ENCODE measurements around the gene KLF6. TPM values are rescaled to one million over a fixed set of nuclear protein-coding genes. Genes with fewer than 3 reads are reported as not detected.

Gene KLF6
- total RNA-seq, 1 experiment from 2014 or later = 27.9 TPM

- no peaks in the 10 kb centered on the region for H3K27me3 Mint-ChIP-seq (ENCODE audit: low read depth)
- no peak for ATAC-seq
- H3K27ac Mint-ChIP-seq = no peak overlapping the region
- no peaks in the 10 kb centered on the region for H3K36me3 Mint-ChIP-seq
- CTCF ChIA-PET = no interaction called here
- POLR2A ChIA-PET = no interaction called here
- TF ChIP-seq ZNF263 (CRISPR knock-in tag; IDR thresholded peaks at IDR 0.05; ENCODE audit: low read depth) (no peak), ZNF317 (CRISPR knock-in tag; IDR thresholded peaks at IDR 0.05; ENCODE audit: borderline replicate concordance, low read depth) (no peak), ATF3 (CRISPR knock-in tag; conservative IDR thresholded peaks at IDR 0.05) (no peak), USF1 (CRISPR knock-in tag; IDR thresholded peaks at IDR 0.05) (no peak), E2F5 (CRISPR knock-in tag; IDR thresholded peaks at IDR 0.05) (no peak), JAZF1 (CRISPR knock-in tag; IDR thresholded peaks at IDR 0.05) (no peak), ETV6 (CRISPR knock-in tag; IDR thresholded peaks at IDR 0.05) (no peak), PREB (CRISPR knock-in tag; IDR thresholded peaks at IDR 0.05; ENCODE audit: borderline replicate concordance) (no peak)
- H3K9me3 Mint-ChIP-seq = peaks cover 12% of the 10 kb centered on the region
- H3K4me1 Mint-ChIP-seq = peaks cover 4% of the 10 kb centered on the region
- DNase-seq (ENCODE audit: low spot score) = no peak
- H3K4me3 Mint-ChIP-seq = no peak overlapping the region
Measured at GRCh38 chr10:3813986-3814837, 29.2 kb upstream of the KLF6 start.

- TF ChIP-seq OVOL2 (CRISPR knock-in tag; IDR thresholded peaks at IDR 0.05; ENCODE audit: borderline replicate concordance) (no peak), ATF2 (CRISPR knock-in tag; IDR thresholded peaks at IDR 0.05; ENCODE audit: borderline replicate concordance, low read depth) (no peak), TP53 (CRISPR knock-in tag; IDR thresholded peaks at IDR 0.05) (no peak), CDX4 (CRISPR knock-in tag; IDR thresholded peaks at IDR 0.05; ENCODE audit: borderline replicate concordance) (no peak), ZNF671 (CRISPR knock-in tag; IDR thresholded peaks at IDR 0.05) (no peak), AR (CRISPR knock-in tag; IDR thresholded peaks at IDR 0.05) (no peak), ZNF281 (CRISPR knock-in tag; IDR thresholded peaks at IDR 0.05) (no peak), ZNF416 (CRISPR knock-in tag; IDR thresholded peaks at IDR 0.05) (no peak)
- Mint-ChIP-seq H3K27me3 (ENCODE audit: low read depth) (no peaks in the 10 kb centered on the region), H3K4me3 (no peak overlapping the region), H3K4me1 (peaks cover 4% of the 10 kb centered on the region), H3K27ac (no peak overlapping the region), H3K9me3 (peaks cover 12% of the 10 kb centered on the region), H3K36me3 (no peaks in the 10 kb centered on the region)
- POLR2A ChIA-PET = no interaction called here
- DNase-seq (ENCODE audit: low spot score) = no peak
- CTCF ChIA-PET = no interaction called here
- ATAC-seq = no peak
Measured at GRCh38 chr10:3813267-3813666, 28.3 kb upstream of the KLF6 start.
